ENCODE results near the gene MMP24. TPM values are rescaled to one million over a fixed set of nuclear protein-coding genes. Genes with fewer than 3 reads are reported as not detected.

Gene MMP24
- total RNA-seq, 2 experiments from 2014 or later, result not detected

- Mint-ChIP-seq H3K9me3 (no peaks in the 10 kb centered on the region), H3K27me3 (no peaks in the 10 kb centered on the region), H3K4me1 (peaks cover 21% of the 10 kb centered on the region)
Measured at GRCh38 chr20:35277127-35277526, 50.6 kb downstream of the MMP24 start.

GRCh38 chr20:35277531-35278395 lies 51.3 kb downstream of the MMP24 start, which contains the start of gene MMP24OS:
TSS of gene MMP24OS (minus strand) at chr20:35278122. CDS start at chr20:35277929, 193 bp downstream.
- peak within 1 kb of the TSS; percentile 94 for H3K27ac Mint-ChIP-seq

More at GRCh38 chr20:35277127-35277526, 50.6 kb downstream of the MMP24 start:
- DNase-seq, result no peak
- Mint-ChIP-seq H3K27ac (peak overlapping the region; percentile 94), H3K36me3 (peaks cover 35% of the 10 kb centered on the region), H3K4me3 (peak overlapping the region; percentile 96)

GRCh38 chr20:35279040-35279439 lies 52.5 kb downstream of the MMP24 start:
- Mint-ChIP-seq H3K27ac (peak overlapping the region; percentile 84), H3K9me3 (no peaks in the 10 kb centered on the region), H3K4me3 (no peak overlapping the region), H3K27me3 (no peaks in the 10 kb centered on the region), H3K36me3 (peaks cover 47% of the 10 kb centered on the region), H3K4me1 (peaks cover 24% of the 10 kb centered on the region)
- no peak for DNase-seq

More at GRCh38 chr20:35277531-35278395, 51.3 kb downstream of the MMP24 start, which contains the start of gene MMP24OS:
- H3K4me1 Mint-ChIP-seq, result peaks cover 24% of the 10 kb centered on the region
- peak; percentile 93 for DNase-seq
- H3K27me3 Mint-ChIP-seq, result no peaks in the 10 kb centered on the region
- H3K36me3 Mint-ChIP-seq, result peaks cover 38% of the 10 kb centered on the region
- H3K9me3 Mint-ChIP-seq, result no peaks in the 10 kb centered on the region
- peak within 1 kb of the TSS; percentile 96 for H3K4me3 Mint-ChIP-seq

- no peak for DNase-seq
Measured at GRCh38 chr20:35279533-35280174, 53.2 kb downstream of the MMP24 start.

GRCh38 chr20:35280523-35280922 lies 54.0 kb downstream of the MMP24 start:
- Mint-ChIP-seq H3K4me3 (no peak overlapping the region), H3K27me3 (no peaks in the 10 kb centered on the region), H3K9me3 (no peaks in the 10 kb centered on the region), H3K27ac (no peak overlapping the region), H3K36me3 (peaks cover 52% of the 10 kb centered on the region), H3K4me1 (peaks cover 30% of the 10 kb centered on the region)
- DNase-seq, result no peak

More at GRCh38 chr20:35279533-35280174, 53.2 kb downstream of the MMP24 start:
- Mint-ChIP-seq H3K27me3 (no peaks in the 10 kb centered on the region), H3K4me3 (no peak overlapping the region), H3K36me3 (peaks cover 49% of the 10 kb centered on the region), H3K4me1 (peaks cover 24% of the 10 kb centered on the region), H3K9me3 (no peaks in the 10 kb centered on the region), H3K27ac (peak overlapping the region; percentile 69)

- DNase-seq, result no peak
- peaks cover 48% of the 10 kb centered on the region for H3K36me3 Mint-ChIP-seq
- H3K27me3 Mint-ChIP-seq, result no peaks in the 10 kb centered on the region
- H3K4me3 Mint-ChIP-seq, result no peak overlapping the region
- no peak overlapping the region for H3K27ac Mint-ChIP-seq
- peaks cover 31% of the 10 kb centered on the region for H3K4me1 Mint-ChIP-seq
- H3K9me3 Mint-ChIP-seq, result no peaks in the 10 kb centered on the region
Measured at GRCh38 chr20:35281506-35282101, 55.1 kb downstream of the MMP24 start.

- peak overlapping the region; percentile 95 for H3K27ac Mint-ChIP-seq
- H3K4me1 Mint-ChIP-seq, result peaks cover 24% of the 10 kb centered on the region
- peak overlapping the region; percentile 89 for H3K4me3 Mint-ChIP-seq
- H3K36me3 Mint-ChIP-seq, result peaks cover 34% of the 10 kb centered on the region
- DNase-seq, result no peak
- H3K27me3 Mint-ChIP-seq, result no peaks in the 10 kb centered on the region
- no peaks in the 10 kb centered on the region for H3K9me3 Mint-ChIP-seq
Measured at GRCh38 chr20:35283441-35284266, 57.2 kb downstream of the MMP24 start.

GRCh38 chr20:35284267-35284991 lies 57.9 kb downstream of the MMP24 start, which contains the start of gene EIF6:
TSS of gene EIF6 (minus strand) at chr20:35284772. CDS start at chr20:35284487, 285 bp downstream.
- Mint-ChIP-seq H3K36me3 (peaks cover 31% of the 10 kb centered on the region), H3K4me1 (peaks cover 22% of the 10 kb centered on the region), H3K9me3 (no peaks in the 10 kb centered on the region)

GRCh38 chr20:35284992-35285805 lies 58.7 kb downstream of the MMP24 start:
- Mint-ChIP-seq H3K4me3 (peak overlapping the region; percentile 89), H3K27ac (peak overlapping the region; percentile 95), H3K9me3 (no peaks in the 10 kb centered on the region), H3K27me3 (no peaks in the 10 kb centered on the region), H3K4me1 (peaks cover 19% of the 10 kb centered on the region), H3K36me3 (peaks cover 27% of the 10 kb centered on the region)
- DNase-seq, result no peak

More at GRCh38 chr20:35284267-35284991, 57.9 kb downstream of the MMP24 start, which contains the start of gene EIF6:
- Mint-ChIP-seq H3K27me3 (no peaks in the 10 kb centered on the region), H3K27ac (peak within 1 kb of the TSS; percentile 95), H3K4me3 (peak within 1 kb of the TSS; percentile 89)
- DNase-seq, result peak; percentile 85

- Mint-ChIP-seq H3K36me3 (peaks cover 24% of the 10 kb centered on the region), H3K27ac (peak overlapping the region; percentile 57), H3K27me3 (no peaks in the 10 kb centered on the region), H3K4me1 (peaks cover 17% of the 10 kb centered on the region), H3K9me3 (no peaks in the 10 kb centered on the region), H3K4me3 (peak overlapping the region; percentile 89)
- DNase-seq, result no peak
Measured at GRCh38 chr20:35285806-35286076, 59.3 kb downstream of the MMP24 start.

GRCh38 chr20:35286077-35286898 lies 59.8 kb downstream of the MMP24 start:
- peaks cover 17% of the 10 kb centered on the region for H3K4me1 Mint-ChIP-seq
- H3K36me3 Mint-ChIP-seq, result peaks cover 24% of the 10 kb centered on the region
- H3K27ac Mint-ChIP-seq, result peak overlapping the region; percentile 57
- no peaks in the 10 kb centered on the region for H3K27me3 Mint-ChIP-seq
- no peak for DNase-seq
- H3K4me3 Mint-ChIP-seq, result peak overlapping the region; percentile 89
- no peaks in the 10 kb centered on the region for H3K9me3 Mint-ChIP-seq

- Mint-ChIP-seq H3K4me3 (no peak overlapping the region), H3K9me3 (no peaks in the 10 kb centered on the region)
Measured at GRCh38 chr20:35286899-35287508, 60.5 kb downstream of the MMP24 start.

More at GRCh38 chr20:35286899-35287508, 60.5 kb downstream of the MMP24 start:
- Mint-ChIP-seq H3K27me3 (no peaks in the 10 kb centered on the region), H3K4me1 (peaks cover 17% of the 10 kb centered on the region), H3K27ac (no peak overlapping the region), H3K36me3 (peaks cover 19% of the 10 kb centered on the region)
- DNase-seq, result no peak

Data from activated naive CD8-positive, alpha-beta T cell treated with anti-CD3 and anti-CD28 coated beads for 36 hours (primary cell).